Hepatocyte (in vitro differentiated cells): ENCODE data around the gene AGAP1.

ENCODE experiments used
- EZH2 ChIP-seq: fragments of 200-600 bp; sonication (generic); IDR thresholded peaks from 2 replicates; pipeline ENCODE4 v1.6.1; 2016; ENCODE audit warnings: antibody characterized with exemption, mild to moderate bottlenecking, borderline replicate concordance
- TF ChIP-seq, protein P1 (sequence below): fragments of 200-600 bp; sonication (generic); IDR thresholded peaks from 2 replicates; pipeline ENCODE4 v1.5.1; 2016; ENCODE audit warnings: antibody characterized with exemption, mild to moderate bottlenecking; ENCODE audit not compliant: poor library complexity

DNA sequence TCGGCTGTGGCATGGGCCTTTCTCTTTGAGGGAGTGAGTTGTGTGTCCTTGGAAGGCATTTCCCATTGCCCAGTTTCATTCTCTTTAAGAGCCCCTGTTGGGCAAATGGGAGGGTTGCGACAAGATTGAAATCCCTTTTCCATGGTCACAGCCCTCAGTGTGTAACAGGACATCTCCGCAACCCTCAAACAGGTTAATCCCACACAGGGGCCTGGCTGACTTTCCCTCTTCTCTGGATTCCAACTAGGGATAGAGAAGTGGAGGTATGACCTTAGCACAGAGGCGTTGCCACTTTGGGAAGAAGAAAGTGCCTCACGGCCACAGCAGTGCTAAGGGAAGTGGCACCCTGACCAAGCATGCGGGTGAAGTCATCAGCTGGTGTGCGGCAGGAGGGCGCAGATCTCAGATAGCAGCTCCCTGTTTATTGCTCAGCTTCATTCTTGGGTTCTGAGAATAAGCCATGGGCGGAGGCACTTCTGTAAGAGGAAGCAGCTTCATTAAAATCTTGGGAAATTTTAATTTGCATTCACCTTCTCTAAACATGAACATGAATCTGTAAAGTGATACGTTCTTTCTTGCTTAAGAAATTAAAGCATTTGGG lies 417.9 kb downstream of the AGAP1 start:
- TF ChIP-seq, protein P1, sequence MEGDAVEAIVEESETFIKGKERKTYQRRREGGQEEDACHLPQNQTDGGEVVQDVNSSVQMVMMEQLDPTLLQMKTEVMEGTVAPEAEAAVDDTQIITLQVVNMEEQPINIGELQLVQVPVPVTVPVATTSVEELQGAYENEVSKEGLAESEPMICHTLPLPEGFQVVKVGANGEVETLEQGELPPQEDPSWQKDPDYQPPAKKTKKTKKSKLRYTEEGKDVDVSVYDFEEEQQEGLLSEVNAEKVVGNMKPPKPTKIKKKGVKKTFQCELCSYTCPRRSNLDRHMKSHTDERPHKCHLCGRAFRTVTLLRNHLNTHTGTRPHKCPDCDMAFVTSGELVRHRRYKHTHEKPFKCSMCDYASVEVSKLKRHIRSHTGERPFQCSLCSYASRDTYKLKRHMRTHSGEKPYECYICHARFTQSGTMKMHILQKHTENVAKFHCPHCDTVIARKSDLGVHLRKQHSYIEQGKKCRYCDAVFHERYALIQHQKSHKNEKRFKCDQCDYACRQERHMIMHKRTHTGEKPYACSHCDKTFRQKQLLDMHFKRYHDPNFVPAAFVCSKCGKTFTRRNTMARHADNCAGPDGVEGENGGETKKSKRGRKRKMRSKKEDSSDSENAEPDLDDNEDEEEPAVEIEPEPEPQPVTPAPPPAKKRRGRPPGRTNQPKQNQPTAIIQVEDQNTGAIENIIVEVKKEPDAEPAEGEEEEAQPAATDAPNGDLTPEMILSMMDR, result no peak
- no peak for TF ChIP-seq EZH2
